Activated naive CD8-positive, alpha-beta T cell treated with anti-CD3 and anti-CD28 coated beads for 36 hours (primary cell): Measurements from ENCODE around the gene KRTAP4-2. TPM values are rescaled to one million over a fixed set of nuclear protein-coding genes. Genes with fewer than 3 reads are reported as not detected.
"Not testable (repeated sequence)": the region's sequence is repeated elsewhere in the genome, so short reads cannot be mapped to it uniquely, and the experiment has no call there.

Source experiments
- DNase-seq: peaks from one replicate; pipeline ENCODE4 v3.0.0; 2021
- H3K27ac Mint-ChIP-seq: one replicate; pipeline ENCODE4 v1.8.0; 2022; ENCODE audit warnings: mild to moderate bottlenecking, moderate library complexity, mixed read lengths
- H3K27me3 Mint-ChIP-seq: one replicate; pipeline ENCODE4 v1.8.0; 2022; ENCODE audit warnings: mild to moderate bottlenecking, mixed read lengths
- H3K36me3 Mint-ChIP-seq: one replicate; pipeline ENCODE4 v1.8.0; 2021; ENCODE audit warnings: mild to moderate bottlenecking, mixed read lengths
- H3K4me1 Mint-ChIP-seq: one replicate; pipeline ENCODE4 v1.8.0; 2021; ENCODE audit warnings: mixed read lengths
- H3K4me3 Mint-ChIP-seq: one replicate; pipeline ENCODE4 v1.8.0; 2022; ENCODE audit warnings: mild to moderate bottlenecking, moderate library complexity, mixed read lengths
- H3K9me3 Mint-ChIP-seq: one replicate; pipeline ENCODE4 v1.8.0; 2022; ENCODE audit warnings: mixed read lengths
- total RNA-seq, 2 experiments: library from RNA; stranded (reverse); gene quantifications; one replicate each; pipeline ENCODE4 v1.2.3, GENCODE V29; 2021

The KRTAP4-2 gene
- total RNA-seq, 2 experiments from 2014 or later, result not detected

- no peak overlapping the region for H3K27ac Mint-ChIP-seq
- H3K9me3 Mint-ChIP-seq, result peaks cover 23% of the 10 kb centered on the region
- no peak for DNase-seq
- peaks cover 4% of the 10 kb centered on the region for H3K36me3 Mint-ChIP-seq
- H3K27me3 Mint-ChIP-seq, result no peaks in the 10 kb centered on the region
- H3K4me3 Mint-ChIP-seq, result no peak overlapping the region
- no peaks in the 10 kb centered on the region for H3K4me1 Mint-ChIP-seq
Measured at GRCh38 chr17:41145261-41145660, 32.8 kb downstream of the KRTAP4-2 start.

- Mint-ChIP-seq H3K36me3 (peaks cover 4% of the 10 kb centered on the region), H3K4me3 (no peak overlapping the region), H3K27me3 (no peaks in the 10 kb centered on the region), H3K9me3 (peaks cover 23% of the 10 kb centered on the region), H3K4me1 (no peaks in the 10 kb centered on the region), H3K27ac (no peak overlapping the region)
- DNase-seq, result no peak
Measured at GRCh38 chr17:41144846-41145245, 33.2 kb downstream of the KRTAP4-2 start.

GRCh38 chr17:41141361-41141760 lies 36.7 kb downstream of the KRTAP4-2 start:
- H3K36me3 Mint-ChIP-seq, result peaks cover 7% of the 10 kb centered on the region
- no peak for DNase-seq
- H3K27ac Mint-ChIP-seq, result no peak overlapping the region
- H3K4me1 Mint-ChIP-seq, result no peaks in the 10 kb centered on the region
- H3K9me3 Mint-ChIP-seq, result peaks cover 32% of the 10 kb centered on the region
- no peak overlapping the region for H3K4me3 Mint-ChIP-seq
- H3K27me3 Mint-ChIP-seq, result no peaks in the 10 kb centered on the region

GRCh38 chr17:41140360-41141131 lies 37.5 kb downstream of the KRTAP4-2 start, which contains the start of gene KRTAP4-6:
Gene KRTAP4-6 (minus strand): TSS chr17:41140544. CDS start chr17:41140487, 57 bp downstream.
- DNase-seq, result no peak
- H3K27me3 Mint-ChIP-seq, result no peaks in the 10 kb centered on the region
- no peak within 1 kb of the TSS for H3K27ac Mint-ChIP-seq
- no peaks in the 10 kb centered on the region for H3K4me1 Mint-ChIP-seq
- H3K4me3 Mint-ChIP-seq, result no peak within 1 kb of the TSS
- H3K9me3 Mint-ChIP-seq, result peaks cover 33% of the 10 kb centered on the region
- peaks cover 7% of the 10 kb centered on the region for H3K36me3 Mint-ChIP-seq

- peaks cover 31% of the 10 kb centered on the region for H3K9me3 Mint-ChIP-seq
- not testable (repeated sequence) for H3K4me1 Mint-ChIP-seq, H3K27me3 Mint-ChIP-seq, DNase-seq, H3K27ac Mint-ChIP-seq, H3K4me3 Mint-ChIP-seq, H3K36me3 Mint-ChIP-seq
Measured at GRCh38 chr17:41139865-41140264, 38.2 kb downstream of the KRTAP4-2 start.

- H3K36me3 Mint-ChIP-seq, result no peaks in the 10 kb centered on the region
- H3K4me1 Mint-ChIP-seq, result peaks cover 22% of the 10 kb centered on the region
- no peak for DNase-seq
- H3K27me3 Mint-ChIP-seq, result no peaks in the 10 kb centered on the region
- H3K9me3 Mint-ChIP-seq, result peaks cover 13% of the 10 kb centered on the region
- peak overlapping the region; percentile 64 for H3K27ac Mint-ChIP-seq
- no peak overlapping the region for H3K4me3 Mint-ChIP-seq
Measured at GRCh38 chr17:41133880-41134735, 43.9 kb downstream of the KRTAP4-2 start.

GRCh38 chr17:41131979-41132378 lies 46.0 kb downstream of the KRTAP4-2 start:
- Mint-ChIP-seq H3K4me1 (peaks cover 22% of the 10 kb centered on the region), H3K36me3 (no peaks in the 10 kb centered on the region), H3K27me3 (no peaks in the 10 kb centered on the region), H3K27ac (peak overlapping the region; percentile 44), H3K9me3 (peaks cover 14% of the 10 kb centered on the region), H3K4me3 (no peak overlapping the region)
- no peak for DNase-seq

Other genes starting within 250 kb of the KRTAP4-2 start
- gene KRT23, start 240.6 kb downstream of the KRTAP4-2 start, total RNA-seq, result not detected
- not detected for gene KRT39, start 211.3 kb downstream of the KRTAP4-2 start, total RNA-seq
- not detected for gene KRT40, start 193.9 kb downstream of the KRTAP4-2 start, total RNA-seq
- gene KRTAP3-3, start 184.1 kb downstream of the KRTAP4-2 start, total RNA-seq, result not detected
- gene KRTAP3-2, start 178.3 kb downstream of the KRTAP4-2 start, total RNA-seq, result not detected
- gene KRTAP3-1, start 169.1 kb downstream of the KRTAP4-2 start, total RNA-seq, result not detected
- gene KRTAP1-5, start 151.0 kb downstream of the KRTAP4-2 start, total RNA-seq, result not detected
- not detected for gene KRTAP1-4, start 148.0 kb downstream of the KRTAP4-2 start, total RNA-seq
- gene KRTAP1-3, start 143.3 kb downstream of the KRTAP4-2 start, total RNA-seq, result not detected
- not detected for gene KRTAP1-1, start 136.8 kb downstream of the KRTAP4-2 start, total RNA-seq
- gene KRTAP2-1, start 130.9 kb downstream of the KRTAP4-2 start, total RNA-seq, result not detected
- not detected for gene KRTAP2-2, start 123.0 kb downstream of the KRTAP4-2 start, total RNA-seq
- not detected for gene KRTAP2-3, start 118.1 kb downstream of the KRTAP4-2 start, total RNA-seq
- not detected for gene KRTAP2-4, start 112.3 kb downstream of the KRTAP4-2 start, total RNA-seq
- gene KRTAP4-7, start 94.1 kb downstream of the KRTAP4-2 start, total RNA-seq, result not detected
- not detected for gene KRTAP4-8, start 80.1 kb downstream of the KRTAP4-2 start, total RNA-seq
- gene KRTAP4-16, start 76.0 kb downstream of the KRTAP4-2 start, total RNA-seq, result not detected
- gene KRTAP4-9, start 72.8 kb downstream of the KRTAP4-2 start, total RNA-seq, result not detected
- gene KRTAP4-11, start 59.8 kb downstream of the KRTAP4-2 start, total RNA-seq, result not detected
- not detected for gene KRTAP4-12, start 54.0 kb downstream of the KRTAP4-2 start, total RNA-seq
- gene KRTAP4-6, start 37.7 kb downstream of the KRTAP4-2 start, total RNA-seq, result not detected
- not detected for gene KRTAP4-5, start 28.4 kb downstream of the KRTAP4-2 start, total RNA-seq
- not detected for gene KRTAP4-4, start 17.5 kb downstream of the KRTAP4-2 start, total RNA-seq
- not detected for gene KRTAP4-3, start 10.0 kb downstream of the KRTAP4-2 start, total RNA-seq
- gene KRTAP4-1, start 6.7 kb upstream of the KRTAP4-2 start, total RNA-seq, result not detected
- gene KRTAP9-1, start 11.7 kb upstream of the KRTAP4-2 start, total RNA-seq, result not detected
- not detected for gene KRTAP9-2, start 48.4 kb upstream of the KRTAP4-2 start, total RNA-seq
- not detected for gene KRTAP9-3, start 54.2 kb upstream of the KRTAP4-2 start, total RNA-seq
- not detected for gene KRTAP9-8, start 59.8 kb upstream of the KRTAP4-2 start, total RNA-seq
- gene KRTAP9-4, start 71.5 kb upstream of the KRTAP4-2 start, total RNA-seq, result not detected
- not detected for gene KRTAP9-9, start 77.2 kb upstream of the KRTAP4-2 start, total RNA-seq
- gene KRTAP9-6, start 87.2 kb upstream of the KRTAP4-2 start, total RNA-seq, result not detected
- not detected for gene KRTAP9-7, start 97.5 kb upstream of the KRTAP4-2 start, total RNA-seq
- not detected for gene KRTAP29-1, start 124.6 kb upstream of the KRTAP4-2 start, total RNA-seq
- not detected for gene KRTAP16-1, start 131.1 kb upstream of the KRTAP4-2 start, total RNA-seq
- gene KRTAP17-1, start 137.5 kb upstream of the KRTAP4-2 start, total RNA-seq, result not detected
- gene KRT33A, start 172.6 kb upstream of the KRTAP4-2 start, total RNA-seq, result not detected
- not detected for gene KRT33B, start 191.6 kb upstream of the KRTAP4-2 start, total RNA-seq
- gene KRT34, start 204.1 kb upstream of the KRTAP4-2 start, total RNA-seq, result not detected
- not detected for gene KRT31, start 219.4 kb upstream of the KRTAP4-2 start, total RNA-seq
- not detected for gene KRT37, start 246.4 kb upstream of the KRTAP4-2 start, total RNA-seq